GM20000 (cell line): ENCODE measurements around the gene SIRT7.

ENCODE experiments used
- DNase-seq: peaks from one replicate; pipeline ENCODE4 v3.0.0; 2012; ENCODE audit warnings: low spot score
- TF ChIP-seq, protein P1 (sequence below): IDR thresholded peaks from 2 replicates; pipeline ENCODE4 v1.5.1; 2012; ENCODE audit warnings: mild to moderate bottlenecking, control low read depth; ENCODE audit errors: extremely low read depth, missing control alignments

Gene SIRT7

GRCh38 chr17:81888105-81888987 is 29.6 kb downstream of the SIRT7 start:
- TF ChIP-seq, protein P1, sequence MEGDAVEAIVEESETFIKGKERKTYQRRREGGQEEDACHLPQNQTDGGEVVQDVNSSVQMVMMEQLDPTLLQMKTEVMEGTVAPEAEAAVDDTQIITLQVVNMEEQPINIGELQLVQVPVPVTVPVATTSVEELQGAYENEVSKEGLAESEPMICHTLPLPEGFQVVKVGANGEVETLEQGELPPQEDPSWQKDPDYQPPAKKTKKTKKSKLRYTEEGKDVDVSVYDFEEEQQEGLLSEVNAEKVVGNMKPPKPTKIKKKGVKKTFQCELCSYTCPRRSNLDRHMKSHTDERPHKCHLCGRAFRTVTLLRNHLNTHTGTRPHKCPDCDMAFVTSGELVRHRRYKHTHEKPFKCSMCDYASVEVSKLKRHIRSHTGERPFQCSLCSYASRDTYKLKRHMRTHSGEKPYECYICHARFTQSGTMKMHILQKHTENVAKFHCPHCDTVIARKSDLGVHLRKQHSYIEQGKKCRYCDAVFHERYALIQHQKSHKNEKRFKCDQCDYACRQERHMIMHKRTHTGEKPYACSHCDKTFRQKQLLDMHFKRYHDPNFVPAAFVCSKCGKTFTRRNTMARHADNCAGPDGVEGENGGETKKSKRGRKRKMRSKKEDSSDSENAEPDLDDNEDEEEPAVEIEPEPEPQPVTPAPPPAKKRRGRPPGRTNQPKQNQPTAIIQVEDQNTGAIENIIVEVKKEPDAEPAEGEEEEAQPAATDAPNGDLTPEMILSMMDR: no peak
- DNase-seq: no peak

DNA sequence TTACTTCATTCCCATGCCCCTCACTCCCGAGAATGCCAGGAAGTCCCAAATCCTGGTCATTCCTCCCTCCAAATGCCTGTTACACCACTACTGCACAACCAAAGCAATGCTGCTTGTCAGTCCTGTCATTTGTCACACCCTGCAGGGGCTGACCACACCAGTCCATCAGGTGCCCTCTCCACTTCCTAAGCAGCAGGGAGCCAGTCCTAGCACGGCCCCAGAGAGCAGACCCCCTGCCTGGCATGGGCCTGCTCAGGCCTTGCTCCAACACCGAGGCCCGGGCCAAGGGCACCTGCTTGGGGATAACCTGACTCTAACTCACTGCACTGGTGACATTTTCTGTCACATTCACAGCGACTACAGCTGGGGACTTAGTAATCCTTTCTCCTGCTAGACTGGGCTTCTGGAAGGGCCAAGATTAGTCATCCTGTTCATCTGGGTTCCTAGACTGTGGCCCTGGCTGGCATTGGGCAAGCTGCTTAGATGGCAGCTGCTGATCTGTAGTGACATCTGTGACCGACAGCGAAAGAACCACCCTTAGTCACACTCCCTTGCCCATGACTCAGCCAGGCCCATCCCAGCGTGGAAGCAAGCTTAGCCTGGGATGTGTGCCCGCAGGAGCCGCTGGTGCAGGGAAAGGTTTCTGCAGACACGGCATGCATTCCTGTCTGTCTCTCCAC is 32.0 kb downstream of the SIRT7 start:
- TF ChIP-seq, protein P1: no peak
- DNase-seq: no peak

- TF ChIP-seq, protein P1: no peak
- DNase-seq: no peak
These were observed 32.5 kb downstream of the SIRT7 start for GRCh38 chr17:81885454-81885853.

DNA sequence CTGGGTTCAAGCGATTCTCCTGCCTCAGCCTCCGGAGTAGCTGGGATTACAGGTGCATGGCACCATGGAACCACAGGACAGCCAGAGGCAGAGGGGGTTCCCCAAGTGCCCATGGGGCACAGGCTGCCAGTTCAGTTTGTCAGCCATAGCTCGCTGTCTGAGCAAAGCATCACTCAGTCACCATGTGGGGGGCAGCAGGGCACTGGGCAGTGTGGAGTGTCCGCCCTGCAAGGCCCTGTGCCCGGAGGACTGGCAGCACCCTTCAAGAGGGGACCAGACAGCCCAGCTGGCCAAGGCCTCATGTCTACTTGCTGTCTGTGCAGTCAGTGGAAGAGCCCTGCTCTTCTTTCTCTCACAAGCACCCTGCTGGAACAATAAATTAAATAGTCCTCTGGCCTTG is 33.0 kb downstream of the SIRT7 start:
- DNase-seq: no peak
- TF ChIP-seq, protein P1: no peak

GRCh38 chr17:81884520-81884919 is 33.5 kb downstream of the SIRT7 start:
- TF ChIP-seq, protein P1: no peak

GRCh38 chr17:81879121-81879520 is 38.9 kb downstream of the SIRT7 start:
- no peak for DNase-seq
- TF ChIP-seq, protein P1: no peak

More at GRCh38 chr17:81884520-81884919, 33.5 kb downstream of the SIRT7 start:
- DNase-seq: no peak

- TF ChIP-seq, protein P1: no peak
- DNase-seq: no peak
These were observed 39.7 kb downstream of the SIRT7 start for GRCh38 chr17:81878294-81878693.
